ENCODE measurements around the gene NAGLU. TPM values are rescaled to one million over a fixed set of nuclear protein-coding genes. Genes with fewer than 3 reads are reported as not detected.

The NAGLU gene
- total and polyA plus RNA-seq, 2 of the 13 experiments (the other 11 are each of a cell fraction or from before 2014, with no cell fraction given), result 28.2 to 40.1 TPM

DNA sequence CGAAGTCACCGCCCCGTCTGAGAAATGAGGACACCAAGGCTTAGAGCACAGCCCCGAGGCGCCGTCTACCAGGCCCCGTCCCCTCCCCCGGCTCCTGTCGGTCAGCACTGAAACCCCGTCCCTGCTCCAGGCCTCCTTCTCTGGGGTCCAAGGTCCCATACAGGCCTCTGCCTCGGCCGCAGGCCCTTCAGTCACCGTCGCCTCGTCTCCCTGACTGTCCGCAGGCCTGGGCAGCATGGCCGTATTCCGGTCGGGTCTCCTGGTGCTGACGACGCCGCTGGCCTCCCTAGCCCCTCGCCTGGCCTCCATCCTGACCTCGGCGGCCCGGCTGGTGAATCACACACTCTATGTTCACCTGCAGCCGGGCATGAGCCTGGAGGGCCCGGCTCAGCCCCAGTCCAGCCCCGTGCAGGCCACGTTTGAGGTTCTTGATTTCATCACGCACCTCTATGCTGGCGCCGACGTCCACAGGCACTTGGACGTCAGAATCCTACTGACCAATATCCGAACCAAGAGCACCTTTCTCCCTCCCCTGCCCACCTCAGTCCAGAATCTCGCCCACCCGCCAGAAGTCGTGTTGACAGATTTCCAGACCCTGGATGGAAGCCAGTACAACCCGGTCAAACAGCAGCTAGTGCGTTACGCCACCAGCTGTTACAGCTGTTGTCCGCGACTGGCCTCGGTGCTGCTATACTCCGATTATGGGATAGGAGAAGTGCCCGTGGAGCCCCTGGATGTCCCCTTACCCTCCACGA lies 26.5 kb downstream of the NAGLU start (continued):
- TF ChIP-seq, protein P1, sequence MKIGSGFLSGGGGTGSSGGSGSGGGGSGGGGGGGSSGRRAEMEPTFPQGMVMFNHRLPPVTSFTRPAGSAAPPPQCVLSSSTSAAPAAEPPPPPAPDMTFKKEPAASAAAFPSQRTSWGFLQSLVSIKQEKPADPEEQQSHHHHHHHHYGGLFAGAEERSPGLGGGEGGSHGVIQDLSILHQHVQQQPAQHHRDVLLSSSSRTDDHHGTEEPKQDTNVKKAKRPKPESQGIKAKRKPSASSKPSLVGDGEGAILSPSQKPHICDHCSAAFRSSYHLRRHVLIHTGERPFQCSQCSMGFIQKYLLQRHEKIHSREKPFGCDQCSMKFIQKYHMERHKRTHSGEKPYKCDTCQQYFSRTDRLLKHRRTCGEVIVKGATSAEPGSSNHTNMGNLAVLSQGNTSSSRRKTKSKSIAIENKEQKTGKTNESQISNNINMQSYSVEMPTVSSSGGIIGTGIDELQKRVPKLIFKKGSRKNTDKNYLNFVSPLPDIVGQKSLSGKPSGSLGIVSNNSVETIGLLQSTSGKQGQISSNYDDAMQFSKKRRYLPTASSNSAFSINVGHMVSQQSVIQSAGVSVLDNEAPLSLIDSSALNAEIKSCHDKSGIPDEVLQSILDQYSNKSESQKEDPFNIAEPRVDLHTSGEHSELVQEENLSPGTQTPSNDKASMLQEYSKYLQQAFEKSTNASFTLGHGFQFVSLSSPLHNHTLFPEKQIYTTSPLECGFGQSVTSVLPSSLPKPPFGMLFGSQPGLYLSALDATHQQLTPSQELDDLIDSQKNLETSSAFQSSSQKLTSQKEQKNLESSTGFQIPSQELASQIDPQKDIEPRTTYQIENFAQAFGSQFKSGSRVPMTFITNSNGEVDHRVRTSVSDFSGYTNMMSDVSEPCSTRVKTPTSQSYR (CRISPR knock-in tag; IDR thresholded peaks at IDR 0.05; ENCODE audit: borderline replicate concordance), result no peak
- TF ChIP-seq NFKBIZ (CRISPR knock-in tag; IDR thresholded peaks at IDR 0.05) (peak; percentile 3; the same call in 1 of the 2 replicates), ZNF564 (CRISPR knock-in tag; IDR thresholded peaks at IDR 0.05) (peak; percentile 43), SNAI1 (CRISPR knock-in tag; IDR thresholded peaks at IDR 0.05; ENCODE audit: borderline replicate concordance) (peak; percentile 90; the same call in 1 of the 2 replicates), ZNF678 (CRISPR knock-in tag; IDR thresholded peaks at IDR 0.05) (peak; percentile 96), ZNF850 (CRISPR knock-in tag; conservative IDR thresholded peaks at IDR 0.05) (0 out of 2 replicates have a peak, but pooled peaks have one; percentile 56), ZC3H4 (CRISPR knock-in tag; IDR thresholded peaks at IDR 0.05; ENCODE audit: borderline replicate concordance) (peak; percentile 90), FOXK2 (IDR thresholded peaks at IDR 0.05) (no peak), MEIS1 (CRISPR knock-in tag; IDR thresholded peaks at IDR 0.05; ENCODE audit: borderline replicate concordance) (peak; percentile 68), ZNF782 (CRISPR knock-in tag; IDR thresholded peaks at IDR 0.05; ENCODE audit: borderline replicate concordance) (peak; percentile 86; the same call in 1 of the 2 replicates), MAZ (IDR thresholded peaks at IDR 0.05; ENCODE audit: borderline replicate concordance, low read depth, low read length) (no peak), MAZ (CRISPR knock-in tag; IDR thresholded peaks at IDR 0.05; ENCODE audit: low read depth) (0 out of 2 replicates have a peak, but pooled peaks have one; percentile 15), ZNF670 (CRISPR knock-in tag; IDR thresholded peaks at IDR 0.05; ENCODE audit: borderline replicate concordance) (no peak; the same call in 1 of the 2 replicates), NR1H2 (CRISPR knock-in tag; IDR thresholded peaks at IDR 0.05; ENCODE audit: borderline replicate concordance, low read depth) (no peak; the same call in 1 of the 2 replicates), ZNF367 (CRISPR knock-in tag; IDR thresholded peaks at IDR 0.05; ENCODE audit: borderline replicate concordance) (0 out of 2 replicates have a peak, but pooled peaks have one; percentile 30), ZBTB8A (CRISPR knock-in tag; IDR thresholded peaks at IDR 0.05; ENCODE audit: borderline replicate concordance, low read depth) (no peak), FLYWCH1 (CRISPR knock-in tag; IDR thresholded peaks at IDR 0.05) (no peak), PHF20 (CRISPR knock-in tag; IDR thresholded peaks at IDR 0.05) (no peak; the same call in 1 of the 2 replicates), PHF8 (CRISPR knock-in tag; IDR thresholded peaks at IDR 0.05) (peak; percentile 82), SOX5 (CRISPR knock-in tag; IDR thresholded peaks at IDR 0.05; ENCODE audit: borderline replicate concordance) (no peak)
- TF ChIP-seq, protein P2, sequence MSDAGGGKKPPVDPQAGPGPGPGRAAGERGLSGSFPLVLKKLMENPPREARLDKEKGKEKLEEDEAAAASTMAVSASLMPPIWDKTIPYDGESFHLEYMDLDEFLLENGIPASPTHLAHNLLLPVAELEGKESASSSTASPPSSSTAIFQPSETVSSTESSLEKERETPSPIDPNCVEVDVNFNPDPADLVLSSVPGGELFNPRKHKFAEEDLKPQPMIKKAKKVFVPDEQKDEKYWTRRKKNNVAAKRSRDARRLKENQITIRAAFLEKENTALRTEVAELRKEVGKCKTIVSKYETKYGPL (CRISPR knock-in tag; IDR thresholded peaks at IDR 0.05), result no peak; the same call in 1 of the 2 replicates
- TF ChIP-seq, protein P3, sequence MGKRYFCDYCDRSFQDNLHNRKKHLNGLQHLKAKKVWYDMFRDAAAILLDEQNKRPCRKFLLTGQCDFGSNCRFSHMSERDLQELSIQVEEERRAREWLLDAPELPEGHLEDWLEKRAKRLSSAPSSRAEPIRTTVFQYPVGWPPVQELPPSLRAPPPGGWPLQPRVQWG (CRISPR knock-in tag; IDR thresholded peaks at IDR 0.05; ENCODE audit: borderline replicate concordance, low read depth), result peak; percentile 60; the same call in 1 of the 2 replicates

Measured in HepG2 (cell line).